Measurements from ENCODE around the gene PTCSC3. TPM values are rescaled to one million over a fixed set of nuclear protein-coding genes. Genes with fewer than 3 reads are reported as not detected.

The PTCSC3 gene
- total and polyA plus RNA-seq, 2 experiments from 2014 or later, result not detected

- 65% methylated on average over 1 of the region's 1 CpG for WGBS (ENCODE audit: low lambda C conversion rate, missing lambda C conversion rate)
- no peaks in the 10 kb centered on the region for H3K36me3 ChIP-seq (replicated peaks; ENCODE audit: insufficient read depth, low read depth)
- H3K4me1 ChIP-seq (ENCODE audit: insufficient read depth), result no peaks in the 10 kb centered on the region
- no peaks in the 10 kb centered on the region for H3K9me3 ChIP-seq (ENCODE audit: low read depth)
- peaks cover 3% of the 10 kb centered on the region for H3K27me3 ChIP-seq
- no peaks in the 10 kb centered on the region for H3K9me2 ChIP-seq (replicated peaks; ENCODE audit: insufficient read depth)
- no peak overlapping the region for H2AFZ ChIP-seq
- TF ChIP-seq CTCF (IDR thresholded peaks at IDR 0.05; ENCODE audit: poor library complexity), result no peak
- H4K20me1 ChIP-seq (ENCODE audit: insufficient read depth, poor library complexity, severe bottlenecking), result no peaks in the 10 kb centered on the region
- H3K79me2 ChIP-seq, result no peaks in the 10 kb centered on the region
- DNase-seq (ENCODE audit: low spot score), result no peak
- no peak overlapping the region for H3K4me2 ChIP-seq
- no peak overlapping the region for H3K27ac ChIP-seq
- no peak overlapping the region for H3K4me3 ChIP-seq
These were observed 967 bp upstream of the PTCSC3 start for GRCh38 chr14:36177489-36177888.

GRCh38 chr14:36174767-36175424, 1.6 kb downstream of the PTCSC3 start:
- WGBS (ENCODE audit: low lambda C conversion rate, missing lambda C conversion rate), result 87% methylated on average over 5 of the region's 5 CpGs
- DNase-seq (ENCODE audit: low spot score), result no peak
- H3K36me3 ChIP-seq (replicated peaks; ENCODE audit: insufficient read depth, low read depth), result no peaks in the 10 kb centered on the region

GRCh38 chr14:36173161-36173560, 3.4 kb downstream of the PTCSC3 start:
- 69% methylated on average over 1 of the region's 1 CpG for WGBS (ENCODE audit: low lambda C conversion rate, missing lambda C conversion rate)
- TF ChIP-seq EZH2 (IDR thresholded peaks at IDR 0.05; ENCODE audit: borderline replicate concordance), result no peak
- no peak for TF ChIP-seq CTCF (IDR thresholded peaks at IDR 0.05; ENCODE audit: poor library complexity)
- TF ChIP-seq EZH2phosphoT487 (IDR thresholded peaks at IDR 0.05; ENCODE audit: low read depth, severe bottlenecking, unreplicated experiment), result no peak
- no peaks in the 10 kb centered on the region for H3K9me3 ChIP-seq (ENCODE audit: low read depth)
- no peaks in the 10 kb centered on the region for H3K9me2 ChIP-seq (replicated peaks; ENCODE audit: insufficient read depth)
- no peak overlapping the region for H3K27ac ChIP-seq
- no peaks in the 10 kb centered on the region for H3K79me2 ChIP-seq
- H4K20me1 ChIP-seq (ENCODE audit: insufficient read depth, poor library complexity, severe bottlenecking), result no peaks in the 10 kb centered on the region
- H3K36me3 ChIP-seq (replicated peaks; ENCODE audit: insufficient read depth, low read depth), result no peaks in the 10 kb centered on the region
- H3K4me1 ChIP-seq (ENCODE audit: insufficient read depth), result no peaks in the 10 kb centered on the region
- H2AFZ ChIP-seq, result no peak overlapping the region
- no peak overlapping the region for H3K4me3 ChIP-seq
- H3K27me3 ChIP-seq, result peaks cover 8% of the 10 kb centered on the region
- no peak overlapping the region for H3K4me2 ChIP-seq
- no peak for DNase-seq (ENCODE audit: low spot score)

More at GRCh38 chr14:36174767-36175424, 1.6 kb downstream of the PTCSC3 start:
- Histone ChIP-seq H3K27me3 (peaks cover 4% of the 10 kb centered on the region), H2AFZ (no peak overlapping the region), H3K4me3 (no peak overlapping the region), H3K79me2 (no peaks in the 10 kb centered on the region), H4K20me1 (ENCODE audit: insufficient read depth, poor library complexity, severe bottlenecking) (no peaks in the 10 kb centered on the region), H3K9me2 (replicated peaks; ENCODE audit: insufficient read depth) (no peaks in the 10 kb centered on the region), H3K27ac (no peak overlapping the region), H3K4me2 (no peak overlapping the region), H3K9me3 (ENCODE audit: low read depth) (no peaks in the 10 kb centered on the region), H3K4me1 (ENCODE audit: insufficient read depth) (no peaks in the 10 kb centered on the region)
- TF ChIP-seq EZH2 (IDR thresholded peaks at IDR 0.05; ENCODE audit: borderline replicate concordance) (no peak), CTCF (IDR thresholded peaks at IDR 0.05; ENCODE audit: poor library complexity) (no peak), EZH2phosphoT487 (IDR thresholded peaks at IDR 0.05; ENCODE audit: low read depth, severe bottlenecking, unreplicated experiment) (no peak)

Data from hepatocyte (in vitro differentiated cells).